Dendritic cell treated with granulocyte-macrophage colony-stimulating factor and Interleukin-4, amounts not matched to agents 40 ng/mL and 50 ng/mL, for 4 days (primary cell): ENCODE data around the gene MEOX2.

ENCODE experiments used
- H3K27ac Mint-ChIP-seq: one replicate; pipeline ENCODE4 v1.8.0; 2022; ENCODE audit warnings: mild to moderate bottlenecking, mixed read lengths
- H3K27me3 Mint-ChIP-seq: one replicate; pipeline ENCODE4 v1.8.0; 2022; ENCODE audit warnings: mild to moderate bottlenecking, mixed read lengths
- H3K36me3 Mint-ChIP-seq: one replicate; pipeline ENCODE4 v1.8.0; 2022; ENCODE audit warnings: low read depth, mixed read lengths
- H3K4me1 Mint-ChIP-seq: one replicate; pipeline ENCODE4 v1.8.0; 2022; ENCODE audit warnings: low read depth, mixed read lengths
- H3K4me3 Mint-ChIP-seq: one replicate; pipeline ENCODE4 v1.8.0; 2022; ENCODE audit warnings: mild to moderate bottlenecking, moderate library complexity, mixed read lengths
- H3K9me3 Mint-ChIP-seq: one replicate; pipeline ENCODE4 v1.8.0; 2022; ENCODE audit warnings: mixed read lengths
- intact Hi-C: fragments of 100-400 bp; cut with micrococcal nuclease; formaldehyde crosslinking; loops from one replicate; pipeline ENCODE4 v1.15.0; 2022

Gene MEOX2

GRCh38 chr7:15686295-15686956 lies at the start of gene MEOX2:
Gene MEOX2, minus strand, starts transcription at chr7:15686683. Its CDS starts 281 bp downstream, at chr7:15686402.
- H3K27me3 Mint-ChIP-seq, result peaks cover 47% of the 10 kb centered on the region
- no peaks in the 10 kb centered on the region for H3K36me3 Mint-ChIP-seq
- intact Hi-C loops, result no loop called here
- H3K4me1 Mint-ChIP-seq, result peaks cover 11% of the 10 kb centered on the region
- no peak within 1 kb of the TSS for H3K4me3 Mint-ChIP-seq
- no peak within 1 kb of the TSS for H3K27ac Mint-ChIP-seq
- H3K9me3 Mint-ChIP-seq, result no peaks in the 10 kb centered on the region

GRCh38 chr7:15729746-15730145 lies 43.3 kb upstream of the MEOX2 start:
- Mint-ChIP-seq H3K4me3 (no peak overlapping the region), H3K27me3 (no peaks in the 10 kb centered on the region), H3K9me3 (no peaks in the 10 kb centered on the region), H3K36me3 (no peaks in the 10 kb centered on the region), H3K27ac (no peak overlapping the region), H3K4me1 (no peaks in the 10 kb centered on the region)
- intact Hi-C loops, result loop anchor here (10.0 kb wide), 1 partner anchor 845 kb away; no protein-coding TSS in a partner anchor

GRCh38 chr7:15725051-15725450 lies 38.6 kb upstream of the MEOX2 start:
- Mint-ChIP-seq H3K4me1 (peaks cover 6% of the 10 kb centered on the region), H3K4me3 (no peak overlapping the region), H3K27me3 (no peaks in the 10 kb centered on the region), H3K9me3 (no peaks in the 10 kb centered on the region), H3K36me3 (no peaks in the 10 kb centered on the region), H3K27ac (no peak overlapping the region)
- intact Hi-C loops, result loop anchor here (10.0 kb wide), 1 partner anchor 850 kb away; no protein-coding TSS in a partner anchor

GRCh38 chr7:15723841-15724240 lies 37.4 kb upstream of the MEOX2 start:
- Mint-ChIP-seq H3K4me3 (no peak overlapping the region), H3K27me3 (no peaks in the 10 kb centered on the region), H3K36me3 (no peaks in the 10 kb centered on the region), H3K4me1 (peaks cover 6% of the 10 kb centered on the region), H3K27ac (no peak overlapping the region), H3K9me3 (no peaks in the 10 kb centered on the region)
- intact Hi-C loops, result loop anchor here (10.0 kb wide), 1 partner anchor 851 kb away; no protein-coding TSS in a partner anchor

- Mint-ChIP-seq H3K4me3 (no peak overlapping the region), H3K27me3 (no peaks in the 10 kb centered on the region), H3K36me3 (no peaks in the 10 kb centered on the region), H3K9me3 (no peaks in the 10 kb centered on the region), H3K4me1 (peaks cover 6% of the 10 kb centered on the region), H3K27ac (no peak overlapping the region)
- intact Hi-C loops, result loop anchor here (10.0 kb wide), 1 partner anchor 854 kb away; no protein-coding TSS in a partner anchor
Measured at GRCh38 chr7:15720849-15721471, 34.5 kb upstream of the MEOX2 start.

- Mint-ChIP-seq H3K27me3 (no peaks in the 10 kb centered on the region), H3K4me1 (peaks cover 6% of the 10 kb centered on the region), H3K9me3 (no peaks in the 10 kb centered on the region), H3K36me3 (no peaks in the 10 kb centered on the region), H3K4me3 (no peak overlapping the region), H3K27ac (no peak overlapping the region)
- intact Hi-C loops, result loop anchor here (5.0 kb wide), 1 partner anchor 353 kb away; no protein-coding TSS in a partner anchor
Measured at GRCh38 chr7:15719311-15719710, 32.8 kb upstream of the MEOX2 start.

- Mint-ChIP-seq H3K9me3 (no peaks in the 10 kb centered on the region), H3K27ac (no peak overlapping the region), H3K4me1 (no peaks in the 10 kb centered on the region), H3K36me3 (no peaks in the 10 kb centered on the region), H3K27me3 (no peaks in the 10 kb centered on the region), H3K4me3 (no peak overlapping the region)
- intact Hi-C loops, result loop anchor here (5.0 kb wide), 1 partner anchor 357 kb away; no protein-coding TSS in a partner anchor
Measured at GRCh38 chr7:15715435-15715834, 29.0 kb upstream of the MEOX2 start.

- Mint-ChIP-seq H3K4me3 (no peak overlapping the region), H3K27ac (no peak overlapping the region), H3K4me1 (peaks cover 5% of the 10 kb centered on the region), H3K27me3 (no peaks in the 10 kb centered on the region), H3K9me3 (no peaks in the 10 kb centered on the region), H3K36me3 (no peaks in the 10 kb centered on the region)
- intact Hi-C loops, result no loop called here
Measured at GRCh38 chr7:15709978-15710377, 23.5 kb upstream of the MEOX2 start.

GRCh38 chr7:15707570-15707969 lies 21.1 kb upstream of the MEOX2 start:
- intact Hi-C loops, result no loop called here

GRCh38 chr7:15703732-15704131 lies 17.2 kb upstream of the MEOX2 start:
- H3K4me3 Mint-ChIP-seq, result no peak overlapping the region
- no peak overlapping the region for H3K27ac Mint-ChIP-seq
- H3K4me1 Mint-ChIP-seq, result no peaks in the 10 kb centered on the region
- H3K9me3 Mint-ChIP-seq, result no peaks in the 10 kb centered on the region
- H3K36me3 Mint-ChIP-seq, result no peaks in the 10 kb centered on the region
- H3K27me3 Mint-ChIP-seq, result no peaks in the 10 kb centered on the region
- intact Hi-C loops, result no loop called here

More at GRCh38 chr7:15707570-15707969, 21.1 kb upstream of the MEOX2 start:
- no peak overlapping the region for H3K27ac Mint-ChIP-seq
- H3K4me3 Mint-ChIP-seq, result no peak overlapping the region
- H3K4me1 Mint-ChIP-seq, result peaks cover 5% of the 10 kb centered on the region
- H3K9me3 Mint-ChIP-seq, result no peaks in the 10 kb centered on the region
- no peaks in the 10 kb centered on the region for H3K27me3 Mint-ChIP-seq
- no peaks in the 10 kb centered on the region for H3K36me3 Mint-ChIP-seq

GRCh38 chr7:15692501-15693020 lies 6.1 kb upstream of the MEOX2 start:
- no peaks in the 10 kb centered on the region for H3K4me1 Mint-ChIP-seq
- H3K9me3 Mint-ChIP-seq, result no peaks in the 10 kb centered on the region
- H3K27ac Mint-ChIP-seq, result no peak overlapping the region
- intact Hi-C loops, result no loop called here
- peaks cover 16% of the 10 kb centered on the region for H3K27me3 Mint-ChIP-seq
- H3K4me3 Mint-ChIP-seq, result no peak overlapping the region
- no peaks in the 10 kb centered on the region for H3K36me3 Mint-ChIP-seq

GRCh38 chr7:15688911-15689310 lies 2.4 kb upstream of the MEOX2 start:
- intact Hi-C loops, result no loop called here
- no peak overlapping the region for H3K27ac Mint-ChIP-seq
- H3K27me3 Mint-ChIP-seq, result peaks cover 47% of the 10 kb centered on the region
- no peaks in the 10 kb centered on the region for H3K9me3 Mint-ChIP-seq
- H3K4me3 Mint-ChIP-seq, result no peak overlapping the region
- no peaks in the 10 kb centered on the region for H3K36me3 Mint-ChIP-seq
- peaks cover 11% of the 10 kb centered on the region for H3K4me1 Mint-ChIP-seq

- intact Hi-C loops, result no loop called here
- Mint-ChIP-seq H3K27me3 (peaks cover 47% of the 10 kb centered on the region), H3K27ac (no peak overlapping the region), H3K36me3 (no peaks in the 10 kb centered on the region), H3K4me3 (no peak overlapping the region), H3K9me3 (no peaks in the 10 kb centered on the region), H3K4me1 (peaks cover 11% of the 10 kb centered on the region)
Measured at GRCh38 chr7:15688279-15688626, 1.8 kb upstream of the MEOX2 start.

- no peaks in the 10 kb centered on the region for H3K36me3 Mint-ChIP-seq
Measured at GRCh38 chr7:15687546-15688278, 1.2 kb upstream of the MEOX2 start.

More at GRCh38 chr7:15687546-15688278, 1.2 kb upstream of the MEOX2 start:
- intact Hi-C loops, result no loop called here
- Mint-ChIP-seq H3K27ac (no peak overlapping the region), H3K9me3 (no peaks in the 10 kb centered on the region), H3K4me1 (peaks cover 11% of the 10 kb centered on the region), H3K27me3 (peaks cover 47% of the 10 kb centered on the region), H3K4me3 (no peak overlapping the region)
